ENCODE measurements around the gene LHFPL3. TPM values are rescaled to one million over a fixed set of nuclear protein-coding genes. Genes with fewer than 3 reads are reported as not detected.

Gene LHFPL3
- total and polyA plus RNA-seq, 9 of the 15 experiments (the other 6 are each of a cell fraction or from before 2014, with no cell fraction given): 0.21 to 0.52 TPM; not detected in 7

DNA sequence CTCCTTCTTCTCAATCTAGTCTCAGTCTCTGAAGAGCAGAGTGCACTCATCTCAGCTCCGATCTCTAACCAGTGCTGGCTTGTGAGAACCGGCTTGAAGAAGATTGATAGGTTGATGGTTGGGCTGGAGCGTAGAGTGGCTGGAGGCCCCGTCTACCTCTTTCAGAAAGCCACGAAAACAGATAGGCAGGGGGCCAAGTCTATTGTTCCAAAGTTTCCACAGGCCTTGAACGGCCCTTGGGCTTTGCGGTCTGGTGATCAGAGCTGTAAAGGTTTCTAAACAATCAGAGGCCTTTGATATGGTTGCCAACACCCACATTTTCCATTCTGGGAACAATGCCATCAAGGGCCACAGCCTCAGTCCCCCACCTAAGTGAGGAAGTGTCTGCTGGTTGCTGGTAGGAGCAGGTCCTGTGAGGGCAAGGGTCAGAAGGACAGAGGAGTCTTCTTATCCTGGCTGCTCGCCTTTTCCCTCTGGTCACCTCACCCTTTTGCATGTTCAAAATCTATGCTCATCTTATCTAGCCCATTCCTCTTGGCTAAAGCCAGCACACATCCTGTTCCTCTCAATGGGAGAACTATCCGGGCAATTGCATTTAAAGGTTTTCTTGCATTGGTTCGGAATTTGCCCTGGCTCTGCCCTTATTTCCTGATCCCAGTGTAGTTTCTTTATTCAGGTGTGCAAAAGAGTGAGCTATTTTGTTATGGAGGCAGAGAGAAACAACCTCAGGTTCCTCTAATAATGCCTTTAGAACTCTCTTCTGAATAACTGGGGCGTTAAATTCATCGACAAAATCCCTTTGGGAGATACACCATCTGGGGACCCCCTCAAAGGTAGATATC, 615.3 kb downstream of the LHFPL3 start (continued):
- TF ChIP-seq, protein P1, sequence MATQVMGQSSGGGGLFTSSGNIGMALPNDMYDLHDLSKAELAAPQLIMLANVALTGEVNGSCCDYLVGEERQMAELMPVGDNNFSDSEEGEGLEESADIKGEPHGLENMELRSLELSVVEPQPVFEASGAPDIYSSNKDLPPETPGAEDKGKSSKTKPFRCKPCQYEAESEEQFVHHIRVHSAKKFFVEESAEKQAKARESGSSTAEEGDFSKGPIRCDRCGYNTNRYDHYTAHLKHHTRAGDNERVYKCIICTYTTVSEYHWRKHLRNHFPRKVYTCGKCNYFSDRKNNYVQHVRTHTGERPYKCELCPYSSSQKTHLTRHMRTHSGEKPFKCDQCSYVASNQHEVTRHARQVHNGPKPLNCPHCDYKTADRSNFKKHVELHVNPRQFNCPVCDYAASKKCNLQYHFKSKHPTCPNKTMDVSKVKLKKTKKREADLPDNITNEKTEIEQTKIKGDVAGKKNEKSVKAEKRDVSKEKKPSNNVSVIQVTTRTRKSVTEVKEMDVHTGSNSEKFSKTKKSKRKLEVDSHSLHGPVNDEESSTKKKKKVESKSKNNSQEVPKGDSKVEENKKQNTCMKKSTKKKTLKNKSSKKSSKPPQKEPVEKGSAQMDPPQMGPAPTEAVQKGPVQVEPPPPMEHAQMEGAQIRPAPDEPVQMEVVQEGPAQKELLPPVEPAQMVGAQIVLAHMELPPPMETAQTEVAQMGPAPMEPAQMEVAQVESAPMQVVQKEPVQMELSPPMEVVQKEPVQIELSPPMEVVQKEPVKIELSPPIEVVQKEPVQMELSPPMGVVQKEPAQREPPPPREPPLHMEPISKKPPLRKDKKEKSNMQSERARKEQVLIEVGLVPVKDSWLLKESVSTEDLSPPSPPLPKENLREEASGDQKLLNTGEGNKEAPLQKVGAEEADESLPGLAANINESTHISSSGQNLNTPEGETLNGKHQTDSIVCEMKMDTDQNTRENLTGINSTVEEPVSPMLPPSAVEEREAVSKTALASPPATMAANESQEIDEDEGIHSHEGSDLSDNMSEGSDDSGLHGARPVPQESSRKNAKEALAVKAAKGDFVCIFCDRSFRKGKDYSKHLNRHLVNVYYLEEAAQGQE (IDR thresholded peaks at IDR 0.05; ENCODE audit: borderline replicate concordance): peak; percentile 100
- TF ChIP-seq, protein P1 (CRISPR knock-in tag; IDR thresholded peaks at IDR 0.05; ENCODE audit: low read depth): no peak
- TF ChIP-seq ZFX (CRISPR knock-in tag; IDR thresholded peaks at IDR 0.05) (peak; percentile 78), ZBED1 (IDR thresholded peaks at IDR 0.05) (peak; percentile 57; the same call in 1 of the 2 replicates), YY1 (IDR thresholded peaks at IDR 0.05; ENCODE audit: borderline replicate concordance in 1 of 3, control insufficient read depth in 1 of 3, extremely low read depth in 1 of 3, insufficient read depth in 3 of 3, insufficient read length in 1 of 3, insufficient replicate concordance in 2 of 3, low read depth in 1 of 3, low read length in 2 of 3) (peak in 1 of 3 experiments; percentile 9), ZEB2 (IDR thresholded peaks at IDR 0.05) (peak; percentile 93), NEUROD1 (IDR thresholded peaks at IDR 0.05; ENCODE audit: borderline replicate concordance, low read depth, low read length, partially characterized antibody) (no peak), ILF3 (IDR thresholded peaks at IDR 0.05; ENCODE audit: borderline replicate concordance) (no peak), GATAD2B (IDR thresholded peaks at IDR 0.05; ENCODE audit: borderline replicate concordance) (no peak; the same call in 1 of the 2 replicates)
- TF ChIP-seq, protein P2, sequence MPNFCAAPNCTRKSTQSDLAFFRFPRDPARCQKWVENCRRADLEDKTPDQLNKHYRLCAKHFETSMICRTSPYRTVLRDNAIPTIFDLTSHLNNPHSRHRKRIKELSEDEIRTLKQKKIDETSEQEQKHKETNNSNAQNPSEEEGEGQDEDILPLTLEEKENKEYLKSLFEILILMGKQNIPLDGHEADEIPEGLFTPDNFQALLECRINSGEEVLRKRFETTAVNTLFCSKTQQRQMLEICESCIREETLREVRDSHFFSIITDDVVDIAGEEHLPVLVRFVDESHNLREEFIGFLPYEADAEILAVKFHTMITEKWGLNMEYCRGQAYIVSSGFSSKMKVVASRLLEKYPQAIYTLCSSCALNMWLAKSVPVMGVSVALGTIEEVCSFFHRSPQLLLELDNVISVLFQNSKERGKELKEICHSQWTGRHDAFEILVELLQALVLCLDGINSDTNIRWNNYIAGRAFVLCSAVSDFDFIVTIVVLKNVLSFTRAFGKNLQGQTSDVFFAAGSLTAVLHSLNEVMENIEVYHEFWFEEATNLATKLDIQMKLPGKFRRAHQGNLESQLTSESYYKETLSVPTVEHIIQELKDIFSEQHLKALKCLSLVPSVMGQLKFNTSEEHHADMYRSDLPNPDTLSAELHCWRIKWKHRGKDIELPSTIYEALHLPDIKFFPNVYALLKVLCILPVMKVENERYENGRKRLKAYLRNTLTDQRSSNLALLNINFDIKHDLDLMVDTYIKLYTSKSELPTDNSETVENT (CRISPR knock-in tag; IDR thresholded peaks at IDR 0.05): no peak
- TF ChIP-seq, protein P3, sequence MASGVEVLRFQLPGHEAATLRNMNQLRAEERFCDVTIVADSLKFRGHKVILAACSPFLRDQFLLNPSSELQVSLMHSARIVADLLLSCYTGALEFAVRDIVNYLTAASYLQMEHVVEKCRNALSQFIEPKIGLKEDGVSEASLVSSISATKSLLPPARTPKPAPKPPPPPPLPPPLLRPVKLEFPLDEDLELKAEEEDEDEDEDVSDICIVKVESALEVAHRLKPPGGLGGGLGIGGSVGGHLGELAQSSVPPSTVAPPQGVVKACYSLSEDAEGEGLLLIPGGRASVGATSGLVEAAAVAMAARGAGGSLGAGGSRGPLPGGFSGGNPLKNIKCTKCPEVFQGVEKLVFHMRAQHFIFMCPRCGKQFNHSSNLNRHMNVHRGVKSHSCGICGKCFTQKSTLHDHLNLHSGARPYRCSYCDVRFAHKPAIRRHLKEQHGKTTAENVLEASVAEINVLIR (CRISPR knock-in tag; IDR thresholded peaks at IDR 0.05): 0 out of 2 replicates have a peak, but pooled peaks have one; percentile 38
- TF ChIP-seq, protein P4, sequence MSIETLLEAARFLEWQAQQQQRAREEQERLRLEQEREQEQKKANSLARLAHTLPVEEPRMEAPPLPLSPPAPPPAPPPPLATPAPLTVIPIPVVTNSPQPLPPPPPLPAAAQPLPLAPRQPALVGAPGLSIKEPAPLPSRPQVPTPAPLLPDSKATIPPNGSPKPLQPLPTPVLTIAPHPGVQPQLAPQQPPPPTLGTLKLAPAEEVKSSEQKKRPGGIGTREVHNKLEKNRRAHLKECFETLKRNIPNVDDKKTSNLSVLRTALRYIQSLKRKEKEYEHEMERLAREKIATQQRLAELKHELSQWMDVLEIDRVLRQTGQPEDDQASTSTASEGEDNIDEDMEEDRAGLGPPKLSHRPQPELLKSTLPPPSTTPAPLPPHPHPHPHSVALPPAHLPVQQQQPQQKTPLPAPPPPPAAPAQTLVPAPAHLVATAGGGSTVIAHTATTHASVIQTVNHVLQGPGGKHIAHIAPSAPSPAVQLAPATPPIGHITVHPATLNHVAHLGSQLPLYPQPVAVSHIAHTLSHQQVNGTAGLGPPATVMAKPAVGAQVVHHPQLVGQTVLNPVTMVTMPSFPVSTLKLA (conservative IDR thresholded peaks at IDR 0.05): peak in 1 of 2 experiments; percentile 27; a peak in 1 of 4 replicates

Data from K562 (cell line).